ENCODE data around the gene C3orf20. TPM values are rescaled to one million over a fixed set of nuclear protein-coding genes. Genes with fewer than 3 reads are reported as not detected.

Gene C3orf20
- total and polyA plus RNA-seq, 2 of the 13 experiments (the other 11 are each of a cell fraction or from before 2014, with no cell fraction given): 0.03 to 0.04 TPM

- TF ChIP-seq SP140L (CRISPR knock-in tag; IDR thresholded peaks at IDR 0.05; ENCODE audit: borderline replicate concordance) (no peak), ZNF710 (CRISPR knock-in tag; IDR thresholded peaks at IDR 0.05; ENCODE audit: borderline replicate concordance) (no peak; the same call in 1 of the 2 replicates), PCBP2 (optimal IDR thresholded peaks at IDR 0.05; ENCODE audit: low read depth, low read length, poor library complexity, severe bottlenecking) (no peak), ZFP36L2 (CRISPR knock-in tag; IDR thresholded peaks at IDR 0.05) (no peak), ZFYVE20 (CRISPR knock-in tag; IDR thresholded peaks at IDR 0.05; ENCODE audit: borderline replicate concordance, low read depth) (no peak), MED13 (CRISPR knock-in tag; IDR thresholded peaks at IDR 0.05) (no peak), MXD1 (CRISPR knock-in tag; IDR thresholded peaks at IDR 0.05) (0 out of 2 replicates have a peak, but pooled peaks have one; percentile 39), RFXAP (CRISPR knock-in tag; IDR thresholded peaks at IDR 0.05; ENCODE audit: borderline replicate concordance) (peak; percentile 60; the same call in 1 of the 2 replicates), ZFP90 (CRISPR knock-in tag; IDR thresholded peaks at IDR 0.05; ENCODE audit: borderline replicate concordance) (0 out of 2 replicates have a peak, but pooled peaks have one; percentile 45), ZNF430 (CRISPR knock-in tag; IDR thresholded peaks at IDR 0.05) (peak; percentile 21; the same call in 1 of the 2 replicates), YY1 (IDR thresholded peaks at IDR 0.05; ENCODE audit: insufficient read depth, insufficient replicate concordance, low read depth, low read length) (peak; percentile 100), KLF11 (CRISPR knock-in tag; IDR thresholded peaks at IDR 0.05) (peak; percentile 31; the same call in 1 of the 2 replicates), KDM5B (CRISPR knock-in tag; IDR thresholded peaks at IDR 0.05; ENCODE audit: borderline replicate concordance) (peak; percentile 73; the same call in 1 of the 2 replicates), ZNF598 (CRISPR knock-in tag; IDR thresholded peaks at IDR 0.05; ENCODE audit: borderline replicate concordance) (peak; percentile 8), NRL (CRISPR knock-in tag; IDR thresholded peaks at IDR 0.05; ENCODE audit: borderline replicate concordance) (peak; percentile 87; the same call in 1 of the 2 replicates), SIX4 (CRISPR knock-in tag; IDR thresholded peaks at IDR 0.05) (no peak; the same call in 1 of the 2 replicates), ZNF253 (CRISPR knock-in tag; IDR thresholded peaks at IDR 0.05; ENCODE audit: borderline replicate concordance) (no peak), FIP1L1 (IDR thresholded peaks at IDR 0.05; ENCODE audit: borderline replicate concordance, insufficient read depth, low read depth, low read length) (no peak), HCFC1 (IDR thresholded peaks at IDR 0.05; ENCODE audit: low read depth, low read length) (peak; percentile 94), NCOR1 (IDR thresholded peaks at IDR 0.05; ENCODE audit: borderline replicate concordance, low read length) (peak; percentile 42; the same call in 1 of the 2 replicates), HBP1 (CRISPR knock-in tag; IDR thresholded peaks at IDR 0.05; ENCODE audit: low read depth) (no peak; the same call in 1 of the 2 replicates), RORA (CRISPR knock-in tag; IDR thresholded peaks at IDR 0.05) (no peak), PCBP1 (IDR thresholded peaks at IDR 0.05; ENCODE audit: borderline replicate concordance, low read depth, low read length) (no peak)
Measured at GRCh38 chr3:14651440-14652251, 23.3 kb upstream of the C3orf20 start, which contains the start of gene CCDC174 (continued).

Data from HepG2 (cell line).